ENCODE results near the gene IL1RAPL1.

Gene IL1RAPL1

DNA sequence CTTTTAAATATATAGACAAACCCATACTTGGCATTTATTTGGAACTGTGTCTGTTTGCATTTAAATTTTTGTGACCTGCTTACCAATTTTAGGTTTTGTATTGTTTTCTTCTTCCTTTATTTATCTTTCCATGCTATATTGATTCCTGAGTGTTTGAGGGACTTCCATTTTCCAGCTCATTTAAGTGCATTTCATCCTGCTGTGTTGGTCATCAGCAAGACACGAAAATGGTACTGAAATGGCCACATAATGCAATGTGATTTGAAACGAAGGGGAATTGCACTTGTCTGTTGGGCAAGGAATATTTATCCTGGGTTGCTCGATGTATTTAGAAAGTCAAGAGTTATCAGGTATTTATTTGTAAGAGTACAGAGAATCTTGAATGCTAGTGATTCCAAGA is 1103.8 kb downstream of the IL1RAPL1 start:
- in situ Hi-C loops (cut with MboI; ENCODE audit: low sequenced_read_pairs, unreplicated experiment) = no loop called here
- TF ChIP-seq CTCF (IDR thresholded peaks at IDR 0.05; ENCODE audit: borderline replicate concordance, control extremely low read depth, extremely low read depth, insufficient read depth, missing control alignments) = no peak
- DNase-seq (ENCODE audit: low spot score) = no peak

DNA sequence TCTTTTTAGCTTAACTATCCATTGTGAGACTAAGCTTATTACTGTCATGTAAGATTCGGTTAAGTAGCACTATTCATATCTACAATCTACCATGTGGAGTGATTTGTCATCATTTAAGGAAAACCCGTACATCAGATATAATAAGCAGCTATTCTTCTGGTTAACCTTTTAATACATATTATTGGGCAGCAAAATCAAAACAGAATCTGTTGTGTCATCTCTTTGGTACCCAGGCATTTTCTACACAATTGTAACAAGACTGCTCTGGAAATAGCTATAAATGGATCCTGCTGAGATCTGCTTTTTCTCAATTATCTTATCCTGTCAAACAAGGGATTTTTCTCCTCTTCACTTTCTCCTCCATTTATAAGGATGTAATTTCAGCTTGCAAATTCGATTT is 1106.7 kb downstream of the IL1RAPL1 start:
- DNase-seq (ENCODE audit: low spot score) = no peak
- TF ChIP-seq CTCF (IDR thresholded peaks at IDR 0.05; ENCODE audit: borderline replicate concordance, control extremely low read depth, extremely low read depth, insufficient read depth, missing control alignments) = no peak
- in situ Hi-C loops (cut with MboI; ENCODE audit: low sequenced_read_pairs, unreplicated experiment) = no loop called here

DNA sequence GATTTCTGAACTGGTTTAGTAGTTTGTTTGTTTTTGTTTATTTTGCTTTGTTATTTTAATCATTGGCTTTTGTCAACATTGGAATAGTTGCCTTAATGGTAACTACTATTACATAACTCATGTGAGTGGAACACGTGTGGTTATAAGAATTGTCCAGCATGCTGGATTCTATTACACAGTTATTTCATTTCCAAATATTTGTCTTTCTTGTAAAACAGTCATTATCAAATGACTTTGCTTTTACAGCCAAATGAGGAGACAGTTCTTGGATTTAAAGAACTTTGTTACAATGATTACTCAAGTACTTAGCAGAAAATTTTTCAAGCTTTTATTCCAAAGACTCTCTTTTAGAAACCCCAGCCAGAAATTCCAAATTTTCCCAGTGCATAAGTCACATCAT is 1112.0 kb downstream of the IL1RAPL1 start:
- DNase-seq (ENCODE audit: low spot score) = no peak
- in situ Hi-C loops (cut with MboI; ENCODE audit: low sequenced_read_pairs, unreplicated experiment) = no loop called here
- no peak for TF ChIP-seq CTCF (IDR thresholded peaks at IDR 0.05; ENCODE audit: borderline replicate concordance, control extremely low read depth, extremely low read depth, insufficient read depth, missing control alignments)

GRCh38 chrX:29707088-29707487 is 1119.8 kb downstream of the IL1RAPL1 start:
- no peak for TF ChIP-seq CTCF (IDR thresholded peaks at IDR 0.05; ENCODE audit: borderline replicate concordance, control extremely low read depth, extremely low read depth, insufficient read depth, missing control alignments)
- DNase-seq (ENCODE audit: low spot score) = no peak
- in situ Hi-C loops (cut with MboI; ENCODE audit: low sequenced_read_pairs, unreplicated experiment) = no loop called here

- TF ChIP-seq CTCF (IDR thresholded peaks at IDR 0.05; ENCODE audit: borderline replicate concordance, control extremely low read depth, extremely low read depth, insufficient read depth, missing control alignments) = no peak
- in situ Hi-C loops (cut with MboI; ENCODE audit: low sequenced_read_pairs, unreplicated experiment) = no loop called here
- DNase-seq (ENCODE audit: low spot score) = no peak
Observed at GRCh38 chrX:29721152-29721551, 1133.9 kb downstream of the IL1RAPL1 start.

DNA sequence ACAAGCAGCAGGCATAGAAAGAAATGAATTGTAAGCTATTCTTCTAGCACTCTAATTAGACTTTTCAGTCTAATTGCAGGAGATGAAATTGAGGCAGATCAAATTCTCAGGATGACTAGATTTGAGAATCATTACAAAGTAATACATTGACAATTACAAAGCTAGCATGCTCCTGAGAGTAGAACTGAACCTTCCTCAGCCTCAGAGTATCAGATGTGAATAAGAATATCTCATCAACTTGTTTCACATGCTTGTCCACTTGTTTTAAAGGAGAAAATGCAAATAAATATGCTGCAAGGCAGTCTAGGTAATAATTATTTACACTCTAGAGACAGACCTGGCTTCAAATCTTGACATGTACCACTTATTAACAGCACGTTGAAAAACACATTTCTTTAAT is 1137.1 kb downstream of the IL1RAPL1 start:
- in situ Hi-C loops (cut with MboI; ENCODE audit: low sequenced_read_pairs, unreplicated experiment) = no loop called here
- DNase-seq (ENCODE audit: low spot score) = no peak
- TF ChIP-seq CTCF (IDR thresholded peaks at IDR 0.05; ENCODE audit: borderline replicate concordance, control extremely low read depth, extremely low read depth, insufficient read depth, missing control alignments) = no peak

- no peak for TF ChIP-seq CTCF (IDR thresholded peaks at IDR 0.05; ENCODE audit: borderline replicate concordance, control extremely low read depth, extremely low read depth, insufficient read depth, missing control alignments)
- in situ Hi-C loops (cut with MboI; ENCODE audit: low sequenced_read_pairs, unreplicated experiment) = no loop called here
- no peak for DNase-seq (ENCODE audit: low spot score)
Observed at GRCh38 chrX:29726811-29727210, 1139.6 kb downstream of the IL1RAPL1 start.

Measured in GM13976 (cell line).